ENCODE measurements around the gene TSPEAR.

TSPEAR gene

GRCh38 chr21:44521928-44522752, 189.2 kb downstream of the TSPEAR start:
- no peak for TF ChIP-seq POLR2AphosphoS5 (IDR thresholded peaks at IDR 0.05; ENCODE audit: low read depth, low read length)

- no peak for TF ChIP-seq SIN3A (IDR thresholded peaks at IDR 0.05; ENCODE audit: borderline replicate concordance, insufficient read depth, low read length)
- TF ChIP-seq TAF1 (IDR thresholded peaks at IDR 0.05; ENCODE audit: borderline replicate concordance, insufficient read depth, low read length): no peak
- TF ChIP-seq FOXP2 (optimal IDR thresholded peaks at IDR 0.05; ENCODE audit: borderline replicate concordance, extremely low read depth, extremely low read length, insufficient read depth): no peak
- TF ChIP-seq REST (IDR thresholded peaks at IDR 0.05; ENCODE audit: insufficient read depth in 1 of 2, low read depth in 2 of 2, low read length in 2 of 2): no peak
- TF ChIP-seq POLR2AphosphoS5 (IDR thresholded peaks at IDR 0.05; ENCODE audit: low read depth, low read length): no peak
These were observed 190.0 kb downstream of the TSPEAR start for GRCh38 chr21:44521301-44521927.

GRCh38 chr21:44520326-44521300, 190.8 kb downstream of the TSPEAR start:
- TF ChIP-seq FOXP2 (optimal IDR thresholded peaks at IDR 0.05; ENCODE audit: borderline replicate concordance, extremely low read depth, extremely low read length, insufficient read depth) (no peak), TAF1 (IDR thresholded peaks at IDR 0.05; ENCODE audit: borderline replicate concordance, insufficient read depth, low read length) (no peak), REST (IDR thresholded peaks at IDR 0.05; ENCODE audit: insufficient read depth in 1 of 2, low read depth in 2 of 2, low read length in 2 of 2) (no peak), POLR2AphosphoS5 (IDR thresholded peaks at IDR 0.05; ENCODE audit: low read depth, low read length) (no peak), SIN3A (IDR thresholded peaks at IDR 0.05; ENCODE audit: borderline replicate concordance, insufficient read depth, low read length) (no peak)

- no peak for TF ChIP-seq TAF1 (IDR thresholded peaks at IDR 0.05; ENCODE audit: borderline replicate concordance, insufficient read depth, low read length)
- no peak for TF ChIP-seq SIN3A (IDR thresholded peaks at IDR 0.05; ENCODE audit: borderline replicate concordance, insufficient read depth, low read length)
- TF ChIP-seq REST (IDR thresholded peaks at IDR 0.05; ENCODE audit: insufficient read depth in 1 of 2, low read depth in 2 of 2, low read length in 2 of 2): no peak
- TF ChIP-seq FOXP2 (optimal IDR thresholded peaks at IDR 0.05; ENCODE audit: borderline replicate concordance, extremely low read depth, extremely low read length, insufficient read depth): no peak
- TF ChIP-seq POLR2AphosphoS5 (IDR thresholded peaks at IDR 0.05; ENCODE audit: low read depth, low read length): no peak
These were observed 191.7 kb downstream of the TSPEAR start for GRCh38 chr21:44519346-44520325.

All from PFSK-1 (cell line).